ENCODE data around the gene PNLIP. TPM values are rescaled to one million over a fixed set of nuclear protein-coding genes. Genes with fewer than 3 reads are reported as not detected.

The PNLIP gene
- total RNA-seq, result not detected in 2 replicates

DNA sequence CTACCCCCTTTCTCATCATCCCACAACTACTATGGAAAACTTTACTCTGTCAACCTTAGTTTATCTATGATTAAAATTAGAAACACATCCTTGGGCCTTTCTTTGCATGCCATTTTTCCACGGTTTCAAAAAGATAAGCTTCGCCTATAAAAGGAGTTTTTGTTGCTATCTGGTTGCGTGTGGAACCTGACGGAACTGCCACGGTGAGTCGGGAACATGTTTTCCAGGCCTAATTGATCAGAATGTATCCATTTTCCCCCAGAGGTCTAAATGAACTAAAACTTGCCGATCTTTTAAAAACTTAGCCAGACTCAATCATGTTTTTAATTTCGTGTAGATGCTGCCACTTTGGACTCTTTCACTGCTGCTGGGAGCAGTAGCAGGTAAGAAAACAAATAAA is at the start of gene PNLIP:
PNLIP (plus strand) TSS at position 176 of the 400 bp plus-strand sequence; CDS start at position 338, 162 bp downstream.
- intact Hi-C loops (cut with micrococcal nuclease), result no loop called here

- intact Hi-C loops (cut with micrococcal nuclease), result no loop called here
Observed at GRCh38 chr10:116504786-116505185, 40.9 kb upstream of the PNLIP start.

GRCh38 chr10:116510565-116510964 is 35.2 kb upstream of the PNLIP start:
- intact Hi-C loops (cut with micrococcal nuclease), result no loop called here

GRCh38 chr10:116511365-116511764 is 34.4 kb upstream of the PNLIP start:
- intact Hi-C loops (cut with micrococcal nuclease), result no loop called here

- intact Hi-C loops (cut with micrococcal nuclease), result no loop called here
Observed at GRCh38 chr10:116521424-116522290, 24.1 kb upstream of the PNLIP start.

GRCh38 chr10:116522803-116523381 is 22.8 kb upstream of the PNLIP start:
- intact Hi-C loops (cut with micrococcal nuclease), result no loop called here

DNA sequence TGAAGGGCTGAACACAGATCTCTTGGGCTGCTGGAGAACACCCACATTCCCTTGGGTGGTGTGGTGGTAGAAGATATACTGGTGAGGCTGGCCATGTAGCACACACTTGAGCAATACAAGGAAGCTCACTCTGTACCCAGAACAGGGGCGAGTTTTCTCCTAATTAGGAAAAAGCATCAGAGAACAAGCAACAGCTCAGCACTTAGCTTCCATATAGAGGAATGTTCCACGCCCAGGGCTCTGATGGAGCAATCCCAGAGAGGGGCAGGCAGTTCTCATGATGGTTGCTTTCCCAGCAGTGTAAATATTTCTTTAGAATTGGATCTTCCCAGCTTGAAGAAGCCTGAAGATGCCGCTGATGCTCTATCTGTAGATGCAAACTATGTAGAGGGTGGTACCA is 21.0 kb upstream of the PNLIP start:
- intact Hi-C loops (cut with micrococcal nuclease), result no loop called here

- intact Hi-C loops (cut with micrococcal nuclease), result no loop called here
Observed at GRCh38 chr10:116526219-116526618, 19.5 kb upstream of the PNLIP start.

GRCh38 chr10:116536810-116537209 is 8.9 kb upstream of the PNLIP start:
- intact Hi-C loops (cut with micrococcal nuclease), result no loop called here

DNA sequence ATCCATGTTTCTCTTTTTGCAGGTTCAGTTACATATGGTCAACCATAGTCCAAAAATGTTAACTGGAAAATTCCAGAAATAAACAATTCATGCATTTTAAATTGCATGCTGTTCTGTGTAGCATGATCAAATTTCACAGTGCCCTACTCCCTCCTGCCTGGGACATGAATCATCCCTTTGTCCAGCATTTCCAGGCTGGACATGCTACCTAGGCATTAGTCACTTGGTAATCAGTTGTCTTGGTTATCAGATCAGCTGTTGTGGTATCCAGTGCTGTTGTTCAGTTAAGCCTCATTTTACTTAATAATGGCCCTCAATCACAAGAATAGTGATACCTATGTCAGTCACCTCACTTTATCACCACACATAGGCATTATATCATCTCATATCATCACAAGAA is 7.3 kb upstream of the PNLIP start:
- intact Hi-C loops (cut with micrococcal nuclease), result no loop called here

DNA sequence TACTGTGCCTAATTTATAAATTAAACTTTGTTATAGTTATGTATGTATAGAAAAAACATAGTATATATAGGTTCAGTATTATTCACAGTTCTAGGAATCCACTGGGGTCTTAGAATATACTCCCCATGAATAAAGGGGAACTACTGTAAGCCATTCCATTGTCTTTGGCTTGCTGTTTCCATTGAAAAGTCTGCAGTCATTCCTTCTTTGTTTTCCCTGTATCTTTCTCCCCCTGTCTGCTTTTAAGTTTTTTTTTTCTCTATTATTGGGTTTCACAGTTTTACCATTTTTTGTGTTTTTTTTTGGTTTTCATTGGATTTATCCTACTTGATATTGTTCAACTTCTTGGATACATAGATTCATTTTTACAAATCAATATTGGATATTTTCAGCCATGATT is 6.7 kb upstream of the PNLIP start:
- intact Hi-C loops (cut with micrococcal nuclease), result no loop called here

GRCh38 chr10:116540814-116541213 is 4.9 kb upstream of the PNLIP start:
- intact Hi-C loops (cut with micrococcal nuclease), result no loop called here

DNA sequence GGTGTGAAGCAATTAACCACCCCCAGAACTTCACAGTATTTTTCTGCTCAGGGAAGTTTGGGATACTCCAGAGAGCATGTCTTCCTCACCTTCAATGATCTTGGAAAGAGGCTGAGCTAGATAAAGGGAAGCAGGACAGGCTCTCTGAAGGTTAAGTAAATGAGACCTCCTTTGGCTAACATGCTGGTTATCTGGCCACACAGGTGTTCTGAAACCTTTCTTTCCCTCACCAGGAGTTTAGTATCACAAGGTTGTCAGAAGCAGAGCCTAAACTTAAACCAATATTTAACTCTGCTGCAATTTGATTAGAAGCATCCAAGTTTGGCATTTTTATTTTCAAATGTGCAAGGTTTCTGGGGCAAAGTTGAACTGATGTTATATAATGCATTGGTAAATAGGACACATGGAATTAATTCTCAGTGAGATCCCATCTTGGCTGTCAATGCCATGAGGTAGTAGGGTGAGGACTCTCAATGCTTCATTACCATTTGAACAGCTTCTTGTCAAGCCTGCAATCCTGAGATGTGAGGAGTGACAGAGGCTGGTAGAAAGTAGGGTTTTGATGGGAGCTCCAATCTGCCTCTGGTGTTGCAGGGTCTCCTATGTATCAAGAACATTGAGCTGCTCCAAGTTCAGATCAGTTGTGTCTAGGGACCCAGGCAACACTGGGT is 3.6 kb upstream of the PNLIP start:
- intact Hi-C loops (cut with micrococcal nuclease), result no loop called here

GRCh38 chr10:116545122-116545521 is 609 bp upstream of the PNLIP start:
- intact Hi-C loops (cut with micrococcal nuclease), result no loop called here

DNA sequence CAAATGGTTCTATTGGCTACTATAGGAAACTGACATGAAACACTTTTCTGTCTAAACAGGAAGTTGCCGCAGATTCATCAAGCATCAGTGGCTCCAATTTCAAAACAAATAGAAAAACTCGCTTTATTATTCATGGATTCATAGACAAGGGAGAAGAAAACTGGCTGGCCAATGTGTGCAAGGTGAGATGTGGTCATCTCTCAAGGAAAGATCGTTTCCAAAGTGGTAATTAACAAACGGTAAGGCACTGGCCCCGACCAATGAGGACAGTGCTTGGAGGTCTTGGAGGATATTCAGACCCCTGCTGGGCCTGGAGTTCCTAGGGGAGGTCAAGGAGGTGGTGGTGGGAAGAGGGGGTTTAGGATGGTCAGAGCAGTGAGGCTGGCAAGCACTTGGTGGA is 2.6 kb downstream of the PNLIP start:
- intact Hi-C loops (cut with micrococcal nuclease), result no loop called here

DNA sequence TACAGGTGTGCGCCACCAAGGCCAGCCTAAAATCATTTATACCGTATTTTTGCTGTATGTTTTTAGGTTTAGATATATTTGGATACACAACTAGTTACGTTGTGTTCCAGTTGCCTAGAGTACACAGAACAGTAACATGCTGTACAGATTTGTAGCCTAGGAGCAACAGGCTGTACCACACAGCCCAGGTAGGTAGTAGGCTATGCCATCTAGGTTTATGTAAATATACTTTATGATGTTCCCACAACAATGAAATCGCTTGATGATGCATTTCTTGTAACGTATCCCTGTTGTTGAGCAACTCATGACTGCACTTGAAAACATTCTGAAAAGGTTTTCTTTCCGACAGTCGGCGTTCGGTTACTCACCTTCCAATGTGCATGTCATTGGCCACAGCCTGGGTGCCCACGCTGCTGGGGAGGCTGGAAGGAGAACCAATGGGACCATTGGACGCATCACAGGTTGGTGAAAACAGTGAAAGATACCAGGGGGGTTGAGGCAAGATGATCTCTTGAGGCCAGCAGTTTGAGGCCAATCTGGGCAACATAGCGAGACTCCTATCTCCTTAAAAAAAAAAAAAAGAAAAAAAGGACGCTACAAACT is 7.7 kb downstream of the PNLIP start:
- intact Hi-C loops (cut with micrococcal nuclease), result no loop called here

DNA sequence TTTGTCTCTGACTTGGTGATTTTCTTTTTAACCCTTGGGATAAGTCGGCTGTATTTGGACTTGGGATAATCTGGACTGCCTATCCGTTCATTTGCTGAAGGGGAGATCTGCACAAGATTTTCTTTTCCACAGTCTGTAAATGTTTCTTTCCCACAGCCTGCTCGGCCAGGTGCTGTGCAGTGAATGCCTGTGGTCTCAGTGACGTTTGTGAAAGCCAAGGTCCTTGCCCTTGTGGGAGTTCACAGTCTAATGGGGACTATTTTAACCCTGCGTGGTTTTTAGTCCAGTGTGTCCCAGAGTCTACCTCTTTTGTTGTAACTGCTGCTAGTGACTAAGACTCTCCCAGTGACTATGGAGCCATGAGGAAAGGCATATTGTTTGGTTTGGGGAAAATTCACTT is 8.9 kb downstream of the PNLIP start:
- intact Hi-C loops (cut with micrococcal nuclease), result no loop called here

DNA sequence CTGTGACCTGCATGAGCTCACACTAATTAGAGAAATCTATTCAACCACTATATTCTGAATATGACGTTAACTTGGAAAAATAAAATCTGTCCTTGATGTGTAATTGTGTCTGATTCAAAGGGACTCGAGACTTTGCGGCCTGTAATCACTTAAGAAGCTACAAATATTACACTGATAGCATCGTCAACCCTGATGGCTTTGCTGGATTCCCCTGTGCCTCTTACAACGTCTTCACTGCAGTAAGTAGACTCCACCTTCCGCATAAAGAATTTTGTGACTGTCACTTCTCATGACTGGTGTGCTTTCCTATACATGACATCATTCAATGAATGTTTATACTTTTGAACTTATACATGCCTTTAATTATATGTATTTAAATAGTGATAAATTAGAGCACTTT is 10.1 kb downstream of the PNLIP start:
- intact Hi-C loops (cut with micrococcal nuclease), result no loop called here

GRCh38 chr10:116557305-116557880 is 11.7 kb downstream of the PNLIP start:
- intact Hi-C loops (cut with micrococcal nuclease), result no loop called here

- intact Hi-C loops (cut with micrococcal nuclease), result no loop called here
Observed at GRCh38 chr10:116565534-116565933, 19.8 kb downstream of the PNLIP start.

GRCh38 chr10:116566932-116567331 is 21.2 kb downstream of the PNLIP start:
- intact Hi-C loops (cut with micrococcal nuclease), result no loop called here

- intact Hi-C loops (cut with micrococcal nuclease), result no loop called here
Observed at GRCh38 chr10:116567335-116567734, 21.6 kb downstream of the PNLIP start.

All from T-helper 2 cell treated with Interferon-gamma antibody and Interleukin-4, amounts not matched to agents 100 ng/mL and 5 ng/mL, for 36 hours (primary cell).